GM18526 (cell line): ENCODE data around the gene NDUFB10.

Experiments used
- POLR2A ChIP-seq: IDR thresholded peaks from 3 replicates; pipeline ENCODE4 v1.6.1; 2011; ENCODE audit not compliant: insufficient read length; ENCODE audit errors: extremely low read depth

The NDUFB10 gene

GRCh38 chr16:1974157-1975070 lies 15.1 kb downstream of the NDUFB10 start:
- no peak for TF ChIP-seq POLR2A

DNA sequence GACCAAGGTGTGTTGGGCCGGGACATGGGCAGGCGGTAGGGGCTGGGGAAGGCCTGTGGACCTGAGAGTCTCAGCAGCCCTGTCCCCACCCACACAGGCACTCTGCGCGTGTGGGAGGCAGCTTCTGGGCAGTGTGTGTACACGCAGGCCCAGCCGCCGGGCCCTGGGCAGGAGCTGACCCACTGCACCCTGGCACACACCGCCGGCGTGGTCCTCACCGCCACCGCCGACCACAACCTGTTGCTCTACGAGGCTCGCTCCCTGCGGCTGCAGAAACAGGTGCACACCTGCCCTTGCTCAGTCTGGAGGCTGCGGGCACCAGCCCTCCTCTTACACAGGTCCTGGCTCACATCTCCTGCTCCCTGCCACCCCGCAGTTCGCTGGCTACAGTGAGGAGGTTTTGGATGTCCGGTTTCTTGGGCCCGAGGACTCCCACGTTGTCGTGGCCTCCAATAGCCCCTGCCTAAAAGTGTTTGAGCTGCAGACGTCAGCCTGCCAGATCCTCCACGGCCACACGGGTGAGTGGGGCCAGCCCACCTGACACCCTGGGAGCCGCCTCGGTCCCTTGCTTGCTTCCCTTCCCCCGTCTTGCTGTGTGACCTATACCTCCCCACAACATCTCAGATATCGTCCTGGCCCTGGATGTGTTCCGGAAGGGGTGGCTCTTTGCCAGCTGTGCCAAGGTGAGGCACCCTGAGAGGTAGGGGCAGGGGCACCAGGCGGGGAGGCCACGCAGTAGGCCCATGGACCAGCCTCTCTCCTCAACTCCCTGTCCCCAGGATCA lies 16.3 kb downstream of the NDUFB10 start:
- no peak for TF ChIP-seq POLR2A

GRCh38 chr16:1976216-1976520 lies 16.8 kb downstream of the NDUFB10 start:
- TF ChIP-seq POLR2A = no peak

GRCh38 chr16:1976951-1977874 lies 17.9 kb downstream of the NDUFB10 start:
- no peak for TF ChIP-seq POLR2A

GRCh38 chr16:1977875-1978268 lies 18.5 kb downstream of the NDUFB10 start:
- no peak for TF ChIP-seq POLR2A

- TF ChIP-seq POLR2A = no peak
These were observed 19.3 kb downstream of the NDUFB10 start for GRCh38 chr16:1978476-1979120.

- TF ChIP-seq POLR2A = no peak
These were observed 20.1 kb downstream of the NDUFB10 start for GRCh38 chr16:1979271-1980029.

- TF ChIP-seq POLR2A = no peak
These were observed 20.9 kb downstream of the NDUFB10 start for GRCh38 chr16:1980030-1980769.

- TF ChIP-seq POLR2A = no peak
These were observed 21.4 kb downstream of the NDUFB10 start for GRCh38 chr16:1980770-1981087.

- TF ChIP-seq POLR2A = no peak
These were observed 22.1 kb downstream of the NDUFB10 start, which contains the start of gene NOXO1 for GRCh38 chr16:1981398-1981836. Gene NOXO1 (minus strand): TSS chr16:1981469. CDS start chr16:1981179, 290 bp downstream.

DNA sequence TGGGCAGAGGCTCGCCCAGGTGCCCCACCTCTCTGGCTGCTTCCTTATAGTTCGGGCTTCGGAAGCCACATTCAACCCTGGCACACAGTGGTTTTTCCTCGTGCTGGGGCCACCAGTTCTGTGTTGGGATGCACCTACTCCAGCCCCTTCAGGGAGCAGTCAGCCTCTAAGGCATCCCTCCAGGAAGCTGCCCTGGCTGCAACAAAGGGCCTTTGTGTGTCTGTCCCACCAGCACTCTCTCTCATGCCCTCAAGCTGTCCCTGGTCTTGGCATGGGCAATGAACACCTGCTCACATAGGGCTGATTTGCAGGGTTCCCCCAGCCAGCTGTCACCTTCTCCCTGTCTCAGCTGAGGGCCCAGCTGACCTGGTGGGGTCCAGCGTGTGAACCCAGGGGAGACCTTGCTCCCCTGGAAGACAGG lies 22.7 kb downstream of the NDUFB10 start:
- no peak for TF ChIP-seq POLR2A

DNA sequence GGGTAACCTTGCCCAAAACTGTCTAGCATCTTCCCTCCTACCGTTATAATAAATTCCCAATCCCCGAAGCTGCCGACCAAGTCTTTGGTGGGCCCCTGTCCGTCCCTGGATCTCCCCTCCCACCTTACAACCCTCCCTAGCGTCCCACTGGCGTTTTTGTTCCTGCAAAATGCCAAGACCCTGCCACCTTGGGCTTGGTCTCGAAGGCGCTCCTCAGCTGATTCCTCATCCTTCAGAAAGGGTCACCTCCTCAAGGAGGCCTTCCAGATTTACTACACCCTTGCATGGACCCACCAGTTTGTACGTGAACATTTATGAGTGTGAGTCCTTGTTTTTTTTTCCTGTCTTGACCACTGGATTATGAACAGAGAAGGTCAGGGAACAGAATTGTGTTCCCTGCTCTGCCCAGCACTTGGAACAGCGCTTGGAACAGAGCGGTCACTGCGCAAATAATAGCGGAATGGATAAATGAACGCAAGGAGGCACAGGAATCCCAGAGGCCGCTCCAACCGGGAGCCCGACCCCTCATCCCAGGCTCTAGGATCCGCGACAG lies 23.7 kb downstream of the NDUFB10 start:
- TF ChIP-seq POLR2A = no peak
